Measurements from ENCODE around the gene HNRNPF. TPM values are rescaled to one million over a fixed set of nuclear protein-coding genes. Genes with fewer than 3 reads are reported as not detected.
A peak's percentile ranks its signal among the peaks of the same experiment; 100 is the strongest.

HNRNPF gene
- total RNA-seq, 2 experiments from 2014 or later = 280 to 340 TPM

DNA sequence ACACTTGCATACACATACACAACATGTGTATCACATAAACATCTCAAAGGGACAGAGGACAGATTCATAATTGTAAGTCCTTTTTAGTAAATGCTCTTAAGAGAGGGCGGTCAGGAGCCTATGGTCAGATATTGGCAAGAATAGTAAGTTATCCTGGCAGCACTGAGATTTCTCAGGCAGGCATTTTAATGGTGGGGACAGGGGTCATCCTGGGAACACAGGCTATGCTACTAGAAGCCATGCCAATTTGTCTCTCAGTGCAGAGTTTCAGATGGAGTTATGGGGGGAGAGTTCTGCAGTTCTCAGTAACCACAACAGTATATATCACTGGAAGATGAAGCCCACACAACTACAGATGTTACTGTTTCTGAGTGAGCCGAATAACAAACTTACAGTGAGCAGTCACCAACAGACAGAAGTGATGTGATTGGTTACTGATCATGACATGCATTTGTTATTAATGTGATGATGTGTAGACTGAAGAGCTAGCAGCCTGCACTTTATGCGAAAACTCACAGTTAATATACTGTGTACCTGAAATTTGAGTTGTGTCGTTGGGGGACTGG, 44.4 kb upstream of the HNRNPF start:
- Histone ChIP-seq H3K4me3 (ENCODE audit: low read depth, low read length, poor library complexity, severe bottlenecking) (peak overlapping the region; percentile 61), H3K27ac (ENCODE audit: low read depth, low read length, poor library complexity, severe bottlenecking) (peak overlapping the region; percentile 100), H3K4me2 (ENCODE audit: low read length) (peak overlapping the region; percentile 90), H3K36me3 (ENCODE audit: insufficient read depth, low read length) (0 out of 2 replicates have a peak, but pooled peaks cover 3% of the 10 kb centered on the region), H4K20me1 (ENCODE audit: insufficient read depth, low read length) (no peaks in the 10 kb centered on the region), H3K9me2 (ENCODE audit: insufficient read depth, low read length) (no peaks in the 10 kb centered on the region), H3K4me1 (ENCODE audit: insufficient read depth, low read length, poor library complexity, severe bottlenecking) (peaks cover 55% of the 10 kb centered on the region), H2AFZ (ENCODE audit: low read length) (no peak overlapping the region), H3K9me3 (ENCODE audit: low read length) (peaks cover 6% of the 10 kb centered on the region; the same call in 1 of the 2 replicates), H3K79me2 (ENCODE audit: insufficient read depth, low read depth, low read length) (peaks cover 18% of the 10 kb centered on the region; the same call in 1 of the 2 replicates)
- POLR2A ChIA-PET = interaction anchor here (0.6 to 2.2 kb wide), 17 partner anchors 9 to 332 kb away, joined by 3 to 13 read pairs (median 4); partner anchors contain the start of genes HNRNPF and ZNF487
- TF ChIP-seq CTCF (conservative IDR thresholded peaks at IDR 0.05; ENCODE audit: low read length) = no peak
- no peak for TF ChIP-seq EZH2phosphoT487 (IDR thresholded peaks at IDR 0.05; ENCODE audit: borderline replicate concordance, low read depth, low read length)
- intact Hi-C loops (cut with micrococcal nuclease; ENCODE audit: unreplicated experiment) = loop anchor here (2.0 kb wide), 1 partner anchor 313 kb away; no protein-coding TSS in a partner anchor
- no TSS peak for BruUV-seq (replicated peaks)
- DNase-seq (ENCODE audit: low spot score) = peak; percentile 60
- CTCF ChIA-PET (ENCODE audit: unreplicated experiment) = interaction anchor here (1.1 kb wide), 1 partner anchor 68 kb away, joined by 6 read pairs; no protein-coding TSS in a partner anchor

DNA sequence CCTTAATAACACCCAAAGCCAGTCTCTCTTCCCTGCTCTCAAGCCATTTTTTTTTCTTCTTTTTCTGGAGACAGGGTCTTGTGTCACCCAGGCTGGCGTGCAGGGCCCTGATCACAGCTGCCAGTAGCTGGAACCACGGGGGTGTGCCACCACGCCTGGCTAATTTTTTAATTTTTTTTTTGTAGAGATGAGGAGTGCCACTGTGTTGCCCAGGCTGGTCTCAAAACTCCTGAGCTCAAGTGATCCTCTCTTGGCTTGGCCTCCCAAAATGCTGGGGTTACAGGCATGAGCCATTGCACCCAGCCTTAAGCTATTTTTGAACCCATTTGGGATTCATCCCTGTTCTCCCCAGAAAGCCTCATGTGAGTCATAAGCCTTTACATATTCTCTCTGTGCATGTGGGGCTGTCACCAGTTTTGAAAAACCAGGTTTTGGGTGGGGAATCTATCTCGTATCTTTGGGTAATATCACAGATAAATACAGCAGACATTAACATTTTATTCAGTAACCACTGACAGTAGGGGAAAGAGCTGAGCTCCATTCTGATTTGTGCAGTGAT, 43.4 kb upstream of the HNRNPF start:
- Histone ChIP-seq H3K27ac (ENCODE audit: low read depth, low read length, poor library complexity, severe bottlenecking) (peak overlapping the region; percentile 100), H3K4me1 (ENCODE audit: insufficient read depth, low read length, poor library complexity, severe bottlenecking) (peaks cover 55% of the 10 kb centered on the region), H3K36me3 (ENCODE audit: insufficient read depth, low read length) (0 out of 2 replicates have a peak, but pooled peaks cover 3% of the 10 kb centered on the region), H3K4me3 (ENCODE audit: low read depth, low read length, poor library complexity, severe bottlenecking) (peak overlapping the region; percentile 61), H3K4me2 (ENCODE audit: low read length) (peak overlapping the region; percentile 90), H3K9me3 (ENCODE audit: low read length) (peaks cover 9% of the 10 kb centered on the region; the same call in 1 of the 2 replicates), H3K79me2 (ENCODE audit: insufficient read depth, low read depth, low read length) (peaks cover 18% of the 10 kb centered on the region; the same call in 1 of the 2 replicates), H3K9me2 (ENCODE audit: insufficient read depth, low read length) (no peaks in the 10 kb centered on the region), H2AFZ (ENCODE audit: low read length) (no peak overlapping the region), H4K20me1 (ENCODE audit: insufficient read depth, low read length) (no peaks in the 10 kb centered on the region)
- no peak for DNase-seq (ENCODE audit: low spot score)
- intact Hi-C loops (cut with micrococcal nuclease; ENCODE audit: unreplicated experiment) = loop anchor here (1.0 to 2.0 kb wide), 3 partner anchors 16 to 312 kb away; no protein-coding TSS in a partner anchor
- TF ChIP-seq CTCF (conservative IDR thresholded peaks at IDR 0.05; ENCODE audit: low read length) = no peak
- no peak for TF ChIP-seq EZH2phosphoT487 (IDR thresholded peaks at IDR 0.05; ENCODE audit: borderline replicate concordance, low read depth, low read length)
- BruUV-seq (replicated peaks) = TSS peak; percentile 98
- ChIA-PET CTCF (ENCODE audit: unreplicated experiment) (interaction anchor here (0.9 to 1.0 kb wide), 2 partner anchors 9 to 52 kb away, joined by 3 to 4 read pairs; no protein-coding TSS in a partner anchor), POLR2A (interaction anchor here (0.9 to 2.2 kb wide), 14 partner anchors 8 to 313 kb away, joined by 3 to 13 read pairs (median 4); partner anchors contain the start of genes HNRNPF and ZNF487)
